Ovary (tissue), 3 donors: ENCODE results near the gene SMTNL1.

ENCODE experiments used
- EP300 ChIP-seq: sonication (generic); formaldehyde crosslinking; IDR thresholded peaks from one replicate; pipeline ENCODE4 v1.6.1; 2017; ENCODE audit warnings: antibody characterized with exemption
- TF ChIP-seq, protein P1 (sequence below), 3 donors: fragments of 450-650 bp in 2 of 3; fragments of 200-600 bp in 1 of 3; IDR thresholded peaks; one replicate each; pipeline versions ENCODE4 v1.5.1 to v1.8.0; 2016 to 2022; ENCODE audit warnings: antibody characterized with exemption in 3 of 3, mild to moderate bottlenecking in 1 of 3
- donor health status: DM: no; HTN: no; CAD: no.

DNA sequence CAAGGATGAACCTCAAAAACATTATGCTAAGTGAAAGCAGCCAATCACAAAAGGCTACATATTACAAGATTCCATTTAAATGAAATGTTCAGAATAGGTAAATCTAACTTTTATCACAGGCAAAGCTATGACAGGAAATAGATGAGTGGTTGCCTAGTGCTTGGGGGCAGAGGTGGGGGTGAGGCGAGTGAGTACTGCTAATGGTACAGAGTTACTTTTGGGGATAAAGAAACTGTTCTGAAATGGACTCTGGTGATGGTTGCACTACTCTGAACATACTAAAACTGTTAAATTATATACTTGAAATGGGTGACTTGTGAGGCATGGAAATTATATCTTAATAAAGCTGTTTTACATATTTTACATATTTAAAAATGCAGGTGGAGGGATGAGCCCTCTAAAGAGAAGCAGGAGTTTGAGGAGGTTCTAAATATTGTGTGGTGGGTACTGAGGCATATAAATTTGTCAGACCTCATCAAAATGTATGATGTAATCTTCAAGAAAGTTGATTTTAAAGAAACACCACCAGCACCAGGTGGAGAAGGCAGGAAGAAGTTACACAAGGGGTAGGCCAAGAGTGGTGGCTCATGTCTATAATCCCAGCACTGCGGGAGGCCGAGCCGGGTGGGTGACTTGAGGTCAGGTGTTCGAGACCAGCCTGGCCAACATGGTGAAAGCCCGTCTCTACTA lies 25.5 kb upstream of the SMTNL1 start:
- TF ChIP-seq, protein P1, sequence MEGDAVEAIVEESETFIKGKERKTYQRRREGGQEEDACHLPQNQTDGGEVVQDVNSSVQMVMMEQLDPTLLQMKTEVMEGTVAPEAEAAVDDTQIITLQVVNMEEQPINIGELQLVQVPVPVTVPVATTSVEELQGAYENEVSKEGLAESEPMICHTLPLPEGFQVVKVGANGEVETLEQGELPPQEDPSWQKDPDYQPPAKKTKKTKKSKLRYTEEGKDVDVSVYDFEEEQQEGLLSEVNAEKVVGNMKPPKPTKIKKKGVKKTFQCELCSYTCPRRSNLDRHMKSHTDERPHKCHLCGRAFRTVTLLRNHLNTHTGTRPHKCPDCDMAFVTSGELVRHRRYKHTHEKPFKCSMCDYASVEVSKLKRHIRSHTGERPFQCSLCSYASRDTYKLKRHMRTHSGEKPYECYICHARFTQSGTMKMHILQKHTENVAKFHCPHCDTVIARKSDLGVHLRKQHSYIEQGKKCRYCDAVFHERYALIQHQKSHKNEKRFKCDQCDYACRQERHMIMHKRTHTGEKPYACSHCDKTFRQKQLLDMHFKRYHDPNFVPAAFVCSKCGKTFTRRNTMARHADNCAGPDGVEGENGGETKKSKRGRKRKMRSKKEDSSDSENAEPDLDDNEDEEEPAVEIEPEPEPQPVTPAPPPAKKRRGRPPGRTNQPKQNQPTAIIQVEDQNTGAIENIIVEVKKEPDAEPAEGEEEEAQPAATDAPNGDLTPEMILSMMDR (IDR thresholded peaks at IDR 0.05) = no peak
- no peak for TF ChIP-seq EP300
